Endothelial cell of umbilical vein (primary cell): ENCODE data around the gene ZFR. TPM values are rescaled to one million over a fixed set of nuclear protein-coding genes. Genes with fewer than 3 reads are reported as not detected.

ENCODE experiments used
- BruUV-seq: library from RNA; stranded (reverse); fragments of 400-500 nt; replicated peaks from 2 replicates; lab custom pipeline; 2021; lab: Mats Ljungman, UMichigan
- CTCF ChIA-PET: fragments of 300-600, 350-600 bp; sonication (Branson Sonifier 250); formaldehyde crosslinking; loops from one replicate; lab custom pipeline; 2021; ENCODE audit warnings: antibody characterized with exemption, inconsistent platforms; lab: Charles Lee
- POLR2A ChIA-PET: fragments of 300-600, 350-600 bp; sonication (Branson Sonifier 250); formaldehyde crosslinking; loops from one replicate; lab custom pipeline; 2021; ENCODE audit warnings: antibody characterized with exemption, inconsistent platforms; lab: Charles Lee
- DNase-seq: peaks from one replicate; pipeline ENCODE4 v3.0.0-alpha.2; 2011; ENCODE audit warnings: low read depth, low spot score
- FAIRE-seq: peaks from 2 replicates; lab custom pipeline; 2011; peaks lifted over from hg19 to GRCh38; lab: Jason Lieb, UNC
- H2AFZ ChIP-seq: 2 replicates; pipeline ENCODE4 v1.6.0; 2012; ENCODE audit warnings: low read depth, low read length, control low read depth, inconsistent platforms
- H3K27ac ChIP-seq: 2 replicates; pipeline ENCODE4 v1.5.1; 2011; ENCODE audit warnings: low read depth, mild to moderate bottlenecking, control low read depth, low read length, moderate library complexity; ENCODE audit not compliant: insufficient read depth
- H3K27me3 ChIP-seq, 2 experiments: 2 replicates each; pipeline versions ENCODE4 v1.6.0 to v1.6.1; 2011; ENCODE audit warnings: low read length in 2 of 2, mixed read lengths in 1 of 2; ENCODE audit not compliant: control insufficient read depth in 2 of 2, insufficient read depth in 2 of 2
- H3K36me3 ChIP-seq, 2 experiments: 2 replicates in 1 of 2; 3 replicates in 1 of 2; pipeline ENCODE4 v1.5.1; 2011; ENCODE audit warnings: low read length in 2 of 2, mild to moderate bottlenecking in 1 of 2, moderate library complexity in 1 of 2; ENCODE audit not compliant: control insufficient read depth in 2 of 2, insufficient read depth in 2 of 2; ENCODE audit errors: extremely low read depth in 1 of 2
- H3K4me1 ChIP-seq: 3 replicates; pipeline ENCODE4 v1.5.1; 2011; ENCODE audit warnings: mild to moderate bottlenecking, low read length; ENCODE audit not compliant: control insufficient read depth, insufficient read depth; ENCODE audit errors: extremely low read depth
- H3K4me2 ChIP-seq: 2 replicates; pipeline ENCODE4 v1.6.1; 2011; ENCODE audit warnings: low read length, control low read depth, mixed read lengths; ENCODE audit not compliant: insufficient read depth
- H3K4me3 ChIP-seq, 3 experiments: fragments of 200-600 bp in 1 of 3; sonication (generic), shearing (Covaris generic) in 1 of 3; replicated peaks in 1 of 3; 2 replicates each; pipeline ENCODE4 v1.5.1; 2011 to 2016; ENCODE audit warnings: control low read depth in 3 of 3, low read length in 3 of 3, mild to moderate bottlenecking in 2 of 3, inconsistent platforms in 1 of 3, low read depth in 1 of 3, moderate library complexity in 1 of 3; ENCODE audit not compliant: insufficient read depth in 1 of 3
- H3K79me2 ChIP-seq: 2 replicates; pipeline ENCODE4 v1.6.0; 2012; ENCODE audit warnings: low read length, inconsistent platforms; ENCODE audit not compliant: control insufficient read depth, insufficient read depth
- H3K9ac ChIP-seq: replicated peaks from 2 replicates; pipeline ENCODE3; 2011; ENCODE audit warnings: low read length, control low read depth; ENCODE audit not compliant: insufficient read depth; ENCODE audit errors: extremely low read depth
- H3K9me1 ChIP-seq: replicated peaks from 3 replicates; pipeline ENCODE4 v1.6.0; 2011; ENCODE audit warnings: mild to moderate bottlenecking, low read length; ENCODE audit not compliant: control insufficient read depth, insufficient read depth; ENCODE audit errors: extremely low read depth
- H3K9me3 ChIP-seq: replicated peaks from 2 replicates; pipeline ENCODE4 v1.5.1; 2012; ENCODE audit warnings: low read length, inconsistent platforms; ENCODE audit not compliant: control insufficient read depth, insufficient read depth
- H4K20me1 ChIP-seq: replicated peaks from 2 replicates; pipeline ENCODE3; 2011; ENCODE audit warnings: mild to moderate bottlenecking, low read length; ENCODE audit not compliant: control insufficient read depth, insufficient read depth; ENCODE audit errors: extremely low read depth
- EZH2 ChIP-seq: IDR thresholded peaks from 2 replicates; pipeline ENCODE4 v1.6.1; 2012; ENCODE audit warnings: borderline replicate concordance, low read depth, mild to moderate bottlenecking, moderate library complexity, low read length, inconsistent platforms; ENCODE audit not compliant: severe bottlenecking
- FOS ChIP-seq: IDR thresholded peaks from 2 replicates; pipeline ENCODE4 v1.6.1; 2011; ENCODE audit warnings: mild to moderate bottlenecking, low read length, moderate library complexity, borderline replicate concordance; ENCODE audit not compliant: insufficient read depth
- GATA2 ChIP-seq: IDR thresholded peaks from 2 replicates; pipeline ENCODE4 v1.7.0; 2011; ENCODE audit warnings: low read depth, mild to moderate bottlenecking, moderate library complexity, mixed read lengths, low read length; ENCODE audit not compliant: insufficient read length, insufficient read depth
- JUN ChIP-seq: IDR thresholded peaks from 2 replicates; pipeline ENCODE4 v1.6.1; 2011; ENCODE audit warnings: borderline replicate concordance, low read depth; ENCODE audit not compliant: insufficient read length, insufficient read depth
- MYC ChIP-seq: IDR thresholded peaks from one replicate; pipeline ENCODE4 v1.6.1; 2011; ENCODE audit warnings: mild to moderate bottlenecking, low read depth, low read length
- POLR2A ChIP-seq: IDR thresholded peaks from 2 replicates; pipeline ENCODE4 v1.6.1; 2012; ENCODE audit warnings: low read depth, mild to moderate bottlenecking, control low read depth, low read length
- POLR2AphosphoS5 ChIP-seq: IDR thresholded peaks from 2 replicates; pipeline ENCODE4 v1.6.1; 2012; ENCODE audit warnings: low read depth, mild to moderate bottlenecking, control low read depth, low read length, moderate library complexity; ENCODE audit not compliant: insufficient read depth
- dilution Hi-C: fragments of 300-500 bp; cut with MboI; formaldehyde crosslinking; loops from one replicate; pipeline ENCODE4 v1.15.0; 2019; ENCODE audit warnings: low sequenced_read_pairs; ENCODE audit not compliant: extremely low pct_ligation_motif_present
- intact Hi-C: fragments of 100-400 bp; cut with micrococcal nuclease; formaldehyde crosslinking; loops from one replicate; pipeline ENCODE4 v1.10.0; 2022
- polyA plus RNA-seq, 4 experiments: library from polyadenylated mRNA; depleted of rRNA in 3 of 4; stranded (reverse) in 3 of 4; unstranded in 1 of 4; fragments of >200 nt; gene quantifications; 2 replicates each; pipeline versions ENCODE4 v1.2.1 to v1.2.3, GENCODE V29; 2011 to 2012; ENCODE audit warnings: missing spikeins in 1 of 4
- total RNA-seq: library from RNA; stranded (reverse); gene quantifications from 2 replicates; pipeline ENCODE4 v1.2.3, GENCODE V29; 2021
- TF ChIP-seq, protein P1 (sequence below), 2 donors: IDR thresholded peaks; 1 replicate in 1 of 2; 2 replicates in 1 of 2; pipeline ENCODE4 v1.5.1; 2011; ENCODE audit warnings: low read length in 2 of 2, mild to moderate bottlenecking in 2 of 2, moderate library complexity in 2 of 2, control low read depth in 1 of 2, inconsistent platforms in 1 of 2, low read depth in 1 of 2; ENCODE audit not compliant: insufficient read depth in 1 of 2; ENCODE audit errors: extremely low read depth in 1 of 2
- TF ChIP-seq, protein P2 (sequence below): IDR thresholded peaks from 2 replicates; pipeline ENCODE4 v1.6.1; 2011; ENCODE audit not compliant: insufficient read depth, insufficient read length

ZFR gene
- total and polyA plus RNA-seq, 2 donors (not counting 3 experiments of a cell fraction or from before 2014, with no cell fraction given), result 60.1 to 79.4 TPM

DNA sequence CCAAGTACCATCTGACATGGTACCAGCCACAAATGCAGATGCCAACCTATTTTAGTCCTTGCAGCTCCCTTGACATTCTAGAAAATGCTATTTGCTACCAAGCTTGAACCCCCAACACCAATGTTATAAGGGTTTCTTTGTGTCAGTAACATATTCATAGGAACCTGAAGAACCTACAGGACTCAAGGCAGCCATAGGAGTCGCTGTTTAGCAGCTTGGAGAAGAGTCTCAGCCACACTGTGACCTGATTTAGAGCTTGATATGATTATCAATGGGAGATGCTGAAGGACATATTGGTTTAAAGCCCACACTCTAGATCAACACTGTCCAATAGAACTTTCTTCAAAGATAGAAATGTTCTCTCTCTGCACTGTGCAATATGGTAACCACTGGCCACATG lies 6.4 kb upstream of the ZFR start:
- no peak for DNase-seq
- no peak overlapping the region for H3K4me3 ChIP-seq
- H3K9me1 ChIP-seq, result no peaks in the 10 kb centered on the region
- no TSS peak for BruUV-seq
- H3K36me3 ChIP-seq, result no peaks in the 10 kb centered on the region
- ChIA-PET CTCF (interaction anchor here (1.4 kb wide), 1 partner anchor 139 kb away, joined by 9 read pairs; no protein-coding TSS in a partner anchor), POLR2A (no interaction called here)
- no peak for FAIRE-seq
- TF ChIP-seq FOS, result no peak
- TF ChIP-seq GATA2, result no peak
- TF ChIP-seq, protein P1, sequence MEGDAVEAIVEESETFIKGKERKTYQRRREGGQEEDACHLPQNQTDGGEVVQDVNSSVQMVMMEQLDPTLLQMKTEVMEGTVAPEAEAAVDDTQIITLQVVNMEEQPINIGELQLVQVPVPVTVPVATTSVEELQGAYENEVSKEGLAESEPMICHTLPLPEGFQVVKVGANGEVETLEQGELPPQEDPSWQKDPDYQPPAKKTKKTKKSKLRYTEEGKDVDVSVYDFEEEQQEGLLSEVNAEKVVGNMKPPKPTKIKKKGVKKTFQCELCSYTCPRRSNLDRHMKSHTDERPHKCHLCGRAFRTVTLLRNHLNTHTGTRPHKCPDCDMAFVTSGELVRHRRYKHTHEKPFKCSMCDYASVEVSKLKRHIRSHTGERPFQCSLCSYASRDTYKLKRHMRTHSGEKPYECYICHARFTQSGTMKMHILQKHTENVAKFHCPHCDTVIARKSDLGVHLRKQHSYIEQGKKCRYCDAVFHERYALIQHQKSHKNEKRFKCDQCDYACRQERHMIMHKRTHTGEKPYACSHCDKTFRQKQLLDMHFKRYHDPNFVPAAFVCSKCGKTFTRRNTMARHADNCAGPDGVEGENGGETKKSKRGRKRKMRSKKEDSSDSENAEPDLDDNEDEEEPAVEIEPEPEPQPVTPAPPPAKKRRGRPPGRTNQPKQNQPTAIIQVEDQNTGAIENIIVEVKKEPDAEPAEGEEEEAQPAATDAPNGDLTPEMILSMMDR (IDR thresholded peaks at IDR 0.05; ENCODE audit: extremely low read depth in 1 of 2, insufficient read depth in 1 of 2, low read depth in 1 of 2, low read length in 2 of 2), result no peak
- TF ChIP-seq, protein P2, sequence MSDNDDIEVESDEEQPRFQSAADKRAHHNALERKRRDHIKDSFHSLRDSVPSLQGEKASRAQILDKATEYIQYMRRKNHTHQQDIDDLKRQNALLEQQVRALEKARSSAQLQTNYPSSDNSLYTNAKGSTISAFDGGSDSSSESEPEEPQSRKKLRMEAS, result no peak
- TF ChIP-seq MYC, result no peak
- TF ChIP-seq JUN, result no peak
- no peak for TF ChIP-seq POLR2A
- no peak for TF ChIP-seq POLR2AphosphoS5
- no peak for TF ChIP-seq EZH2
- dilution Hi-C loops (no loop called here), intact Hi-C loops (no loop called here)
- no peaks in the 10 kb centered on the region for H3K79me2 ChIP-seq
- H3K27ac ChIP-seq, result no peak overlapping the region
- H3K4me2 ChIP-seq, result no peak overlapping the region
- no peaks in the 10 kb centered on the region for H4K20me1 ChIP-seq
- H2AFZ ChIP-seq, result no peak overlapping the region
- no peaks in the 10 kb centered on the region for H3K9me3 ChIP-seq
- no peak overlapping the region for H3K9ac ChIP-seq
- no peaks in the 10 kb centered on the region for H3K4me1 ChIP-seq
- peaks cover 9 to 11% of the 10 kb centered on the region in 2 experiments for H3K27me3 ChIP-seq
